Measurements from ENCODE around the gene GRAP. TPM values are rescaled to one million over a fixed set of nuclear protein-coding genes. Genes with fewer than 3 reads are reported as not detected.
"Not testable (repeated sequence)": the region's sequence is repeated elsewhere in the genome, so short reads cannot be mapped to it uniquely, and the experiment has no call there.

The GRAP gene
- total RNA-seq, 2 experiments from 2014 or later: 25.9 to 26.3 TPM

DNA sequence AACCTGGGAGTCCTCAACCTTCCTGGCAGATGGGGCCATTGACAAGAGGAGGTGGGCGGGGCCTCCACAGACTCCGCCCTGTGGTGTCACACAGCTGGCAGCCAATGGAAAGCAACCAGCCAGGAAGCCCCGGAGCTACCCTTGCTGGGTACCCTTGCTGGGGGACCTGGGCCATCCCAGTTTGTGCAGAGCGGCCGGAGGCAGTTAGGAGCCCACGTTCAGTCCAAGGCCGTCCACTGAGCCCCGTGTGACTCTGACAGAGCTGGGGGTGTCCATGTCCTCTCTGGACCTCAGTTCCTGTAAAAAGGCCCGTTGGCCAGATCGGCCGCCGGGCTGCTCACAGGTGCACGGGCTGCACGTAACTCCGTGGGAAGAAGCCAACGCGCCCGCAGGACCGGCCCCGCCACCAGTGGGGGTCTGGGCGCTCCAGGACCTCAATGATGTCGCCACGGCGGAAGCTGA lies 25.1 kb downstream of the GRAP start:
- Mint-ChIP-seq H3K9me3 (ENCODE audit: insufficient read depth) (no peaks in the 10 kb centered on the region), H3K4me1 (ENCODE audit: low read depth) (peaks cover 15% of the 10 kb centered on the region), H3K27me3 (ENCODE audit: low read depth) (no peaks in the 10 kb centered on the region), H3K36me3 (ENCODE audit: low read depth) (peaks cover 32% of the 10 kb centered on the region), H3K4me3 (no peak overlapping the region), H3K27ac (no peak overlapping the region)
- ChIA-PET CTCF (interaction anchor here (3.6 kb wide), 1 partner anchor 61 kb away, joined by 21 read pairs; no protein-coding TSS in a partner anchor), POLR2A (interaction anchor here (1.8 kb wide), 1 partner anchor 19 kb away, joined by 5 read pairs; no protein-coding TSS in a partner anchor)
- ATAC-seq: no peak
- no peak for DNase-seq

DNA sequence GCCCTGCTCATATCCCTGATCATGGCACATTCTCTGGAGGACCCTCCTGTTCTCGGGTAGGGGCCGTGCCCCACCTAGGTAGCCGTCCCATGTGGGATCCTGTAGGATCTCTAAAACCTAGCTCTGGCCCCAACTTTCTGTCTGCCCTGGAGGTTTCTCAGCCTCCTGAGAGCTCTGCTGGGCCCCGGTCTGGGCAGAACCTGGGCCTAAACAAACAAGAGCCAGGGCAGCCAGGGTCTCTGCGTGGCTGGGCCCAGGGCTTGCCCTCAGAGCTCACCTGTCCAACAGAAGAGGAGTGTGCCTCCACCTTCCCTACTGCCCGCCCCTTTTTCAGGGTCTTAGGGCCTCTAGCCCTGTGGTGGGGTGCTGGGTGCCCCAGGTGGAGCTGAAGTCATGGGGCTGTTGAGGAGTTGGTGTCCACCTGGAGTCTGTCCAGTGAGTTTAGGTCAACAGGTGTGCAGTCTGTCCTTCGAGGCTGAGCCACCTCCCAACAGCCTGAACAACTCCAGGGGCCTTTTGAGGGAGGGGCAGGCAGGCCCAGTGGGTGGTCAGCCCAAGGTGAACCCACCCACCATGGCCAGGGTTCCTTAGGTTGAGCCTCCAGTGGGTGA lies 25.6 kb downstream of the GRAP start:
- DNase-seq; H3K27ac Mint-ChIP-seq; H3K27me3 Mint-ChIP-seq (ENCODE audit: low read depth); ATAC-seq; H3K9me3 Mint-ChIP-seq (ENCODE audit: insufficient read depth); CTCF ChIA-PET; H3K4me3 Mint-ChIP-seq; POLR2A ChIA-PET: not testable (repeated sequence)
- H3K4me1 Mint-ChIP-seq (ENCODE audit: low read depth): peaks cover 15% of the 10 kb centered on the region
- peaks cover 32% of the 10 kb centered on the region for H3K36me3 Mint-ChIP-seq (ENCODE audit: low read depth)

DNA sequence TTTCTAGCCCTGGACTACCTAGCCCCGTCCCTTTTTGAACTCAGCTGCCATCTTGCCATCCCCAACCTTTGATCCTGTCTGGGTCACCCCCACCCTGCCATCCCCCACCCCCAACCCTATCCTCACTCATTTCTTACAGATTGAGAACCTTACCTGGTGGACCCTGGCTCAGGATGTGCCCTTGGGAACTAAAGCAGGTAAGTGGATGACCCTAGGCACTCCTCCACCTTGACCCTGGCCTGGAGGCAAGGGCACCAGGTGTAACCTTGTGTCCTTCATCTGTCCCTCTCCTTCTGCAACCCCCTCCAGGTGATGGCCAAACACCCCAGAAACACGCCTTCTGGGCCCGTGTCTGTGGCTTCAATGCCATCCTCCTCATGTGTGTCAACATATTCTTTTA lies 26.7 kb downstream of the GRAP start:
- DNase-seq: no peak
- ChIA-PET CTCF (no interaction called here), POLR2A (no interaction called here)
- peaks cover 32% of the 10 kb centered on the region for H3K36me3 Mint-ChIP-seq (ENCODE audit: low read depth)
- peak overlapping the region; percentile 37 for H3K27ac Mint-ChIP-seq
- no peak overlapping the region for H3K4me3 Mint-ChIP-seq
- no peaks in the 10 kb centered on the region for H3K9me3 Mint-ChIP-seq (ENCODE audit: insufficient read depth)
- no peak for ATAC-seq
- no peaks in the 10 kb centered on the region for H3K27me3 Mint-ChIP-seq (ENCODE audit: low read depth)
- H3K4me1 Mint-ChIP-seq (ENCODE audit: low read depth): peaks cover 15% of the 10 kb centered on the region

DNA sequence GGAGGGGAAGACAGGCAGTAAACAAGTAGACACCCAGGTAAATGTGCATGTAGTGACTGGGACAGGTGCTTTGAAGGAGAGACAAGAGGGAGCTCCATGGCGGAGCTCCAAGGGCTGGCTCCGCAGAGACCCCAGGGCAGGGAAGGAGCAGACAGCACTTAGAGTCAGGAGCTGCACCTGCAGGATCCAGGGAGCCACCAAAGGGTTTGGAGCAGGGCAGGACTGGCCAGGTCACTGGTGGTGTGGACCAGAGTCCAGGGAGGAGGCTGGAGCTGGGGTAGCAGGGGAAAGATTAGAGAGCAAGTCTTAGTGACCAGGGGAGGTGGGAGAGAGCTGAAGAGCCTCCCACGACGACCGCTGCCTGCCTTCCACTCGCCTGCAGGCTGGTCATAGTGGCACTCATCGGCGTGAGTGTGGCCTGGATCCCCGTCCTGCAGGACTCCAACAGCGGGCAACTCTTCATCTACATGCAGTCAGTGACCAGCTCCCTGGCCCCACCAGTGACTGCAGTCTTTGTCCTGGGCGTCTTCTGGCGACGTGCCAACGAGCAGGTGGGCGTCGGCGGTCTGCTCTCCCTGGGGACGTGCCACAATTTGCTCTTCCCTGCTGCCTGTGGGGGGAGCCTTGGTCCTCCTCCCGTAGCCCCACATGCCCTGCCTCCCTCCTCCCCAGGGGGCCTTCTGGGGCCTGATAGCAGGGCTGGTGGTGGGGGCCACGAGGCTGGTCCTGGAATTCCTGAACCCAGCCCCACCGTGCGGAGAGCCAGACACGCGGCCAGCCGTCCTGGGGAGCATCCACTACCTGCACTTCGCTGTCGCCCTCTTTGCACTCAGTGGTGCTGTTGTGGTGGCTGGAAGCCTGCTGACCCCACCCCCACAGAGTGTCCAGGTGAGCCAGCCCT lies 27.5 kb downstream of the GRAP start:
- Mint-ChIP-seq H3K4me1 (ENCODE audit: low read depth) (peaks cover 8% of the 10 kb centered on the region), H3K9me3 (ENCODE audit: insufficient read depth) (no peaks in the 10 kb centered on the region), H3K27me3 (ENCODE audit: low read depth) (no peaks in the 10 kb centered on the region), H3K27ac (no peak overlapping the region), H3K36me3 (ENCODE audit: low read depth) (peaks cover 26% of the 10 kb centered on the region), H3K4me3 (no peak overlapping the region)
- DNase-seq (no peak), ATAC-seq (no peak)
- POLR2A ChIA-PET: no interaction called here
- CTCF ChIA-PET: interaction anchor here (0.9 kb wide), 1 partner anchor 58 kb away, joined by 3 read pairs; no protein-coding TSS in a partner anchor

DNA sequence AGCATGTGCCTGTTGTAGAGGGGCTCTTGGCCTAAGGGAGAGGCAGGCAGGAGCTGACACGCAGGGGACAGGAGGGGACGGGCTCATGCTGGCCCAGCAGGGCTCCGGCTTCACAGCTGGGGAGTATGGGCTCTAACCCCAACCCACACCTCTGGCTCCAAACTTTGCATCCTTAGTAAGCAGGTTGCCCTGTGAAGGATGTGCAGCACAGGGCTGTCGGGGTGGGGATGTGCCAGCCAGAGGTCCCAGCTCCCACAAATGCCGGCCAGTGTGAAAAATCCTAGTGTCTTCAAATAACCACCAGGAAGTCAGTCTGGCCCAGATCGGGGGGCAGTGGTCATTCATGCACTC lies 28.2 kb downstream of the GRAP start:
- ChIA-PET CTCF (no interaction called here), POLR2A (no interaction called here)
- H3K4me3 Mint-ChIP-seq: no peak overlapping the region
- peaks cover under 1% of the 10 kb centered on the region for H3K4me1 Mint-ChIP-seq (ENCODE audit: low read depth)
- H3K36me3 Mint-ChIP-seq (ENCODE audit: low read depth): peaks cover 19% of the 10 kb centered on the region
- no peak for DNase-seq
- H3K27me3 Mint-ChIP-seq (ENCODE audit: low read depth): no peaks in the 10 kb centered on the region
- ATAC-seq: no peak
- no peaks in the 10 kb centered on the region for H3K9me3 Mint-ChIP-seq (ENCODE audit: insufficient read depth)
- peak overlapping the region; percentile 46 for H3K27ac Mint-ChIP-seq

DNA sequence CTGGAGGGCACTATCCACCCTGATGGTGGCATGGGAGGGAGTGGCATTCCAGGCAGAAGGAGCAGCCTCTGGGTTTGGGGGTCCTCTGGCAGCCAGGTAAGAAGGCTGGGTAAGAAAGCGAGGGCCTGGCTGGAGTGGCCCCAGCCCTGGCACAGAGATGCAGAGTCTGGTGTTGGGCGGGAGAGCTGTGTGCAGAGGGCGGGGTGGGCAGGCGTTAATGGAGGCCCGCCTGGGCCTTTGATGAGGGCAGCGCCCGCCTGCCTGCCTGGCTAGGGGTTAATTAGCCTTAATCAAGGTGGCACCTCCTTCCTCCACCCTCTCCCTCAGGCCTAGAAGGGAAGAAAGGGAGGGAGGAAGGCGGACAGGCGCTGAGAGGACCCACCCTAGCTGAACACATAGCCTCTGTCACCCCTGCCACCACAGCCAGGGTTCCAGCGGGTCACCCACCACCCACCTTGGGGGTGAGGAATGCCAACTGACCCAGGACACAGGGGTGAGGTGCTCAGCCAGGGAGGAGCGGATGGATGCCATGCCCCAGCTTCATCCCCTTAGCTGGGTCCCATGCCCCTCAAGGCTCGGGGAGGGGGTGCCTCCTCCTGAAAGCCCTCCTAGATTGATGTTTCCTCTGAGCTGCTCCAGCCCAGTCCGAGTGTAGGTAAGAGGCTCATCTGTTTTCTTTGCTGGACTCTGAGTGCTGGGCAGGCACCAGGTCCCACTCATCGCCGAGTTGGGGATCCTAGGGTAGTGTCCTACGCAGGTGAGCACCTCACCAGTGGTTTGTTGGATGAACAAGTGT lies 28.8 kb downstream of the GRAP start:
- Mint-ChIP-seq H3K4me3 (no peak overlapping the region), H3K9me3 (ENCODE audit: insufficient read depth) (no peaks in the 10 kb centered on the region), H3K27me3 (ENCODE audit: low read depth) (no peaks in the 10 kb centered on the region), H3K36me3 (ENCODE audit: low read depth) (peaks cover 18% of the 10 kb centered on the region), H3K4me1 (ENCODE audit: low read depth) (no peaks in the 10 kb centered on the region), H3K27ac (peak overlapping the region; percentile 46)
- POLR2A ChIA-PET: no interaction called here
- no peak for ATAC-seq
- CTCF ChIA-PET: no interaction called here
- DNase-seq: no peak

DNA sequence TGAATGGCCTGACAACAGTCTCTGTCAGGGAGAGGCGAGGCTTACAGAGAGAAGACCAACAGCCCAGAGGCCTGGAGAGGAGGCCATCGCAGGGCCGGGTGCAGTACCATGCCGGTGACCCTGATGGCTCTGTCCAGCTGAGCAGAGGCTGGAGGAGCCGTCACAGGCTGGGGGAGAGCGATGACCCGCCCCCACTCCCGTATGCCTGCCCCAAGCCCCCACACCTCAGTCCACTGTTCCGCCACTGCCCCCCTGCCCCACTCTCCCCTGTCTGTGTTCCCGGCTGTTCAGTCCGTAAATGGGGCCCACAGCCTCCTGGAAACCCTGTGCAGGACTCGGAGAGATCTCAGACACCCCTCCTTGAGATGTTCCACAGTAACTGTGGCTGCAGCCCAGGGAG lies 29.4 kb downstream of the GRAP start:
- Mint-ChIP-seq H3K4me3 (no peak overlapping the region), H3K4me1 (ENCODE audit: low read depth) (no peaks in the 10 kb centered on the region), H3K27me3 (ENCODE audit: low read depth) (no peaks in the 10 kb centered on the region), H3K36me3 (ENCODE audit: low read depth) (peaks cover 15% of the 10 kb centered on the region), H3K27ac (no peak overlapping the region), H3K9me3 (ENCODE audit: insufficient read depth) (no peaks in the 10 kb centered on the region)
- CTCF ChIA-PET: interaction anchor here (1.2 kb wide), 1 partner anchor 57 kb away, joined by 4 read pairs; no protein-coding TSS in a partner anchor
- DNase-seq (no peak), ATAC-seq (no peak)
- POLR2A ChIA-PET: no interaction called here

DNA sequence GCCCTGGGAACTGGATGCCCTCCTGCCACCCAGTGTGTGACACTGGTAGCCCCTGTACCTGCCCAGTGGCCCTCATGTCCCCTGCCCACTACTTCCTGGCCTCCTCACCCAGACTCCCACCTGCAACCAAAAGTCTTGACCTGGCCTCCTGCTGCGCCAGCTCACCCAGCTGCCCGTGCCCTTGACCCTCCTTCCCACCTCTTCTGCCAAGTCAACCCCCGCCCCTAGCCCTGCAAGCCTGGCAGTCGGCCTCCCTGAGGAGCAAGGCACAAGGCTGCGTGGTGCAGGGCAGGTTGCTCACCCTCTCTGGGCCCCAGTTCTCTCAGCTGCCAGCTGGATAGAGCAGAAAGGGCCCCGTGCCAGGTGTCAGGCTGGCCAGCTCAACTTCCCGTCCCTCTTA lies 29.9 kb downstream of the GRAP start:
- ATAC-seq (no peak), DNase-seq (no peak)
- POLR2A ChIA-PET: no interaction called here
- Mint-ChIP-seq H3K27me3 (ENCODE audit: low read depth) (no peaks in the 10 kb centered on the region), H3K27ac (peak overlapping the region; percentile 15), H3K9me3 (ENCODE audit: insufficient read depth) (no peaks in the 10 kb centered on the region), H3K4me3 (no peak overlapping the region), H3K4me1 (ENCODE audit: low read depth) (no peaks in the 10 kb centered on the region), H3K36me3 (ENCODE audit: low read depth) (peaks cover 11% of the 10 kb centered on the region)
- CTCF ChIA-PET: interaction anchor here (1.2 kb wide), 1 partner anchor 56 kb away, joined by 4 read pairs; no protein-coding TSS in a partner anchor

DNA sequence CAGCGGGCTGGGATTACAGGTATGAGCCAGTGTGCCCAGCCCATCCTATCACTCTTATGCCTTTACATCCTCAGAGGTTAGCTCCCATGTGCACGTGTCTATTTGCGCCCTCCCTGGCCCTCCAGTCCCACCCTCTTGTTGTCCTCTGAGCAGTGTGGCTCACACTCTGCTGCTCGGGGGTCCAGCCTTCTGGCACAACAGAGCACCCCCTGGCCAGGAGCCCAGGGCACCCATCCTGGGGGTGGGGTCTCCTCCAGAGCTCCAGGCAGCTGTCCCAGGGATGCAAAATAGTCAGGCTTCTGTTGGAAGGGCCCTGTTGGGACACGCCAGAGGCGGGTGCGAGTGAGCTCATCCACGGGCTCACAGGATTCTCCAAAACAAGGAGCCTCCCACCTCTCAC lies 30.5 kb downstream of the GRAP start:
- ATAC-seq: no peak
- ChIA-PET CTCF (interaction anchor here (1.2 kb wide), 1 partner anchor 55 kb away, joined by 4 read pairs; no protein-coding TSS in a partner anchor), POLR2A (no interaction called here)
- H3K9me3 Mint-ChIP-seq (ENCODE audit: insufficient read depth): no peaks in the 10 kb centered on the region
- H3K27ac Mint-ChIP-seq: no peak overlapping the region
- H3K4me3 Mint-ChIP-seq: no peak overlapping the region
- H3K36me3 Mint-ChIP-seq (ENCODE audit: low read depth): peaks cover 9% of the 10 kb centered on the region
- DNase-seq: no peak
- no peaks in the 10 kb centered on the region for H3K4me1 Mint-ChIP-seq (ENCODE audit: low read depth)
- H3K27me3 Mint-ChIP-seq (ENCODE audit: low read depth): no peaks in the 10 kb centered on the region

DNA sequence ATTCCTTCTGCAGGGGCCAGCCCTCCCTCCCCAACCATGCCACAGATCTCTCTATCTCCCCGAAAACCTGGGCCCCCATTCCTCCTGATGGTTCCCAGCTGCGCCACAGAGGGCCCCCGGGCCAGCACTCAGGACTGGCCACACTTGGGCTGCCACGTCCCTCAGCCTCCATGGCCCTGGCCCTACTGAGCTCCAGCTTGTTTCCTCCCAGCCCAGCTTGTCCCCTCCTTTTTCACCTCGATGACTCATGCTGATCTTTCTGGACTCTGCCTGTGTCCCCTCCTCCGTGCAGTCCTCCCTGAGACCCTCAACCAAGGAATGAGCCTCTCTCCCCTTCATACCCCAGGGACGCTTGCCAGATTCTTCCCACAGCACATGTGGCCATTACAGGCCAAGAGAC lies 31.3 kb downstream of the GRAP start:
- peaks cover 4% of the 10 kb centered on the region for H3K36me3 Mint-ChIP-seq (ENCODE audit: low read depth)
- H3K4me1 Mint-ChIP-seq (ENCODE audit: low read depth): no peaks in the 10 kb centered on the region
- no peak overlapping the region for H3K4me3 Mint-ChIP-seq
- H3K27me3 Mint-ChIP-seq (ENCODE audit: low read depth): no peaks in the 10 kb centered on the region
- ATAC-seq: no peak
- H3K27ac Mint-ChIP-seq: no peak overlapping the region
- DNase-seq: no peak
- no peaks in the 10 kb centered on the region for H3K9me3 Mint-ChIP-seq (ENCODE audit: insufficient read depth)
- CTCF ChIA-PET: no interaction called here
- POLR2A ChIA-PET: no interaction called here

DNA sequence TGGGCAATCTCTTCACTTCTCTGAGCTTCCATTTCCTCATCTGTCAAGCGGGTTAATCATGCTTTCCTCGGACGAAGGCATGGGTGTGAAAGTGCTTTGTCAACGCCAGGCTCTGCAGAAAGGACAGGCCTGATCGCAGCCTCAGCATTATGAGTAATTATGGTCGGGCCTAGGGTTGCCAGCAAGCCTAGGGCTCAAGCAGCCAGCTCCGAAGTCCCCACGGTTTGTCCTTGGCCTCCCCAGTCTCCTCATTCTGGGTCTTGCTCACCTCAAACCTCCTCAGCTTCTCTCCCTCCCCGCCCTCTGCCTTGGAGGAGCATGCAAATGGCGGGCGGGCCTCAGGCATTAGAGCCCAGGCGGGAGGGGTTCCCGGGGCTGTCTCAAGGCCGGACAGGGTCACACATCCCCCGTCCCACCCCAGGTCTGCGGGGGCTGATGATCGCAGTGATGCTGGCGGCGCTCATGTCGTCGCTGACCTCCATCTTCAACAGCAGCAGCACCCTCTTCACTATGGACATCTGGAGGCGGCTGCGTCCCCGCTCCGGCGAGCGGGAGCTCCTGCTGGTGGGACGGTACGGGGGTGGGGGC lies 32.0 kb downstream of the GRAP start:
- Mint-ChIP-seq H3K27ac (no peak overlapping the region), H3K9me3 (ENCODE audit: insufficient read depth) (no peaks in the 10 kb centered on the region), H3K36me3 (ENCODE audit: low read depth) (no peaks in the 10 kb centered on the region), H3K27me3 (ENCODE audit: low read depth) (no peaks in the 10 kb centered on the region), H3K4me3 (no peak overlapping the region), H3K4me1 (ENCODE audit: low read depth) (no peaks in the 10 kb centered on the region)
- ATAC-seq (no peak), DNase-seq (no peak)
- CTCF ChIA-PET: no interaction called here
- POLR2A ChIA-PET: no interaction called here

All from activated CD8-positive, alpha-beta T cell treated with anti-CD3 and anti-CD28 coated beads, Interleukin-2, amount 10 ng/mL, durations not matched to agents 7 days and 5 days (primary cell).